GM12891 (cell line): Measurements from ENCODE around the gene NTNG1.
A peak's percentile ranks its signal among the peaks of the same experiment; 100 is the strongest.

Experiments
- DNase-seq: peaks from one replicate; pipeline ENCODE4 v3.0.0; 2011; ENCODE audit warnings: low spot score; ENCODE audit not compliant: insufficient read length
- FAIRE-seq: peaks from 2 replicates; lab custom pipeline; 2011; peaks lifted over from hg19 to GRCh38; lab: Jason Lieb, UNC
- PAX5 ChIP-seq: IDR thresholded peaks from 2 replicates; pipeline ENCODE4 v1.6.1; 2011; ENCODE audit warnings: low read length, moderate library complexity, mild to moderate bottlenecking; ENCODE audit not compliant: insufficient read depth, severe bottlenecking
- POLR2A ChIP-seq: IDR thresholded peaks from 2 replicates; pipeline ENCODE4 v1.6.1; 2011; ENCODE audit warnings: low read depth, low read length, control low read depth
- POLR2AphosphoS5 ChIP-seq: IDR thresholded peaks from 2 replicates; pipeline ENCODE4 v1.6.1; 2011; ENCODE audit warnings: low read depth, low read length, control low read depth
- POU2F2 ChIP-seq: IDR thresholded peaks from 2 replicates; pipeline ENCODE4 v1.6.1; 2011; ENCODE audit warnings: low read depth, mild to moderate bottlenecking, control low read depth, low read length, moderate library complexity
- SPI1 ChIP-seq: IDR thresholded peaks from 2 replicates; pipeline ENCODE4 v1.6.1; 2011; ENCODE audit warnings: low read depth, low read length, control low read depth
- TAF1 ChIP-seq: IDR thresholded peaks from 2 replicates; pipeline ENCODE4 v1.6.1; 2011; ENCODE audit warnings: low read depth, low read length, control low read depth

The NTNG1 gene

DNA sequence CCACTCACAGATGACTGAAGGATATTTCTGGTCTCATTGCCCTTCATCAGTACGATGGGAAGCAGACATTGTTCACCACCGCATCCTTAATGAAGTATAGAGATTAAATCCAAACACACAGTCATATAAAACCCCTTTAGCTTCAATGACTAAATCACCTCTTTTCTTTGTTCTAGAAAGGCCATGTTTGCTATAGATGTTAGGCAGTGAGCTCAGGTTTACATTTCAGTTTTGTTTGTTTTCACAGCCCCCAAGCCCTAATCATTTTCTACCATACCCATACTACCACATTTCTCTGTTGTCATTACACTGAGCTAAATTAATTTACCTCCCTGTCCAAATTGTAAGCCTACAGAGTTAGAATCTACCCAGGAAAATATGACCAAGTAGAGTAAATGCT lies 385.1 kb downstream of the NTNG1 start:
- no peak for TF ChIP-seq POU2F2
- TF ChIP-seq TAF1, result no peak
- TF ChIP-seq SPI1, result no peak
- no peak for TF ChIP-seq POLR2AphosphoS5
- no peak for TF ChIP-seq POLR2A
- TF ChIP-seq PAX5, result no peak
- no peak for FAIRE-seq
- DNase-seq, result no peak

DNA sequence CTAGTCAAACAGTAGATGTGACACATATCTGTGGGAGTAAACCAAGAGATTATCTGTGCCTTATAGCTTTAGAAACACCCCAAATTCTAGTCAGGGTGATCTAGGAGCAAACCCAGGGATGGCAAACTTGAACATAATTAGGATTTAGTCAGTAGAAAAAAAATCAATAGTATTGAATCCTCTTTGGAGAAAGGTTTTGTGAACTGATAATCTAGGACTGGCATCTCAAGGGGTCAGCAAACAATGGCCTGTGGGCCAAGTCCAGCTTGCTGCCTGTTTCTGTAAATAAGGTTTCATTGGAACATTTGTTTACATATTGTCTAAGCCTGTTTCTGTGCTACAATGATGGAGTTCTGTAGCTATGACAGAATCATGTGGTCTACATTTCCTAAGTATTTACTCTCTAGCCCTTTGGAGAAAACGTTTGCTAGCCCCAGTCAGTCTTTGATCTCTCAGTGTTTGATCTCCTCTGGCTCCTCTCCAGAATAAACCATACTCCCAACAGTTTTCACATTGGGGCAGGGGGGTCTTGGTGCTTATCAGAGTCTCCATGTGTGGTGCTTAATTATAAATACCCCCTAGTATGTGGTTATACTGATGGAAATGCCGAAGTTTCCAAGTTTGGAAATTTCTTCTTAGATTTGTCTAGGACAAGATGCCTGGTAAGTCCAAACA lies 385.8 kb downstream of the NTNG1 start:
- DNase-seq (no peak), FAIRE-seq (no peak)
- no peak for TF ChIP-seq POLR2AphosphoS5
- no peak for TF ChIP-seq TAF1
- TF ChIP-seq POU2F2, result no peak
- no peak for TF ChIP-seq POLR2A
- no peak for TF ChIP-seq PAX5
- no peak for TF ChIP-seq SPI1

GRCh38 chr1:107529511-107530149 lies 388.8 kb downstream of the NTNG1 start:
- no peak for TF ChIP-seq POU2F2
- no peak for TF ChIP-seq TAF1
- TF ChIP-seq POLR2AphosphoS5, result no peak
- TF ChIP-seq SPI1, result no peak
- no peak for TF ChIP-seq PAX5
- no peak for TF ChIP-seq POLR2A
- peak; percentile 37 for DNase-seq
- peak; percentile 92 for FAIRE-seq

GRCh38 chr1:107530543-107530942 lies 389.7 kb downstream of the NTNG1 start:
- no peak for TF ChIP-seq POLR2A
- no peak for FAIRE-seq
- no peak for DNase-seq

GRCh38 chr1:107531065-107531908 lies 390.4 kb downstream of the NTNG1 start:
- DNase-seq (no peak), FAIRE-seq (no peak)
- TF ChIP-seq PAX5 (no peak), POLR2AphosphoS5 (no peak), POU2F2 (no peak), SPI1 (no peak), POLR2A (no peak), TAF1 (no peak)

DNA sequence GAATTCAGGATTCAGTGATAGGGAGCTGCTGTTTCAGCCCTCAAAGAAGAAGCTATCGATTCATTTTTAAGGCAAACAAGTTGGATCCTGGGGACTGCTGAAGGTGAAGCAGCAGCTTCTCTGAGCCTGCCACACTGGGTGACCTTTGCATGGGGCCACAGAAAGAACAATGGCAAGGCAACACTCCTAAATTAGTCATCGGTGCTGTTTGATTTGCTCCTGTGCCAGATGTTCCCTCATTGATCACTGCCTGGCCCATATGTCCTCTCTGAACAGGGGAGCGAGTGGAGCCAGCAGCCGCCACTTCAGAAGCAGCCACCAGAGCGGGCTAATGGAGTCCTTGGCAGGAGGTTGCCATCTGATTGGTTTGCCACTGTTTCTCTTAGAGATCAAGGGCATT lies 391.5 kb downstream of the NTNG1 start:
- no peak for DNase-seq
- FAIRE-seq, result no peak
- TF ChIP-seq TAF1 (no peak), POLR2AphosphoS5 (no peak), POLR2A (no peak), PAX5 (no peak), SPI1 (no peak), POU2F2 (no peak)
